ENCODE data around the gene IL17RE. TPM values are rescaled to one million over a fixed set of nuclear protein-coding genes. Genes with fewer than 3 reads are reported as not detected.

Gene IL17RE
- total and polyA plus RNA-seq, 2 of the 13 experiments (the other 11 are each of a cell fraction or from before 2014, with no cell fraction given) = 14.5 to 24.1 TPM

DNA sequence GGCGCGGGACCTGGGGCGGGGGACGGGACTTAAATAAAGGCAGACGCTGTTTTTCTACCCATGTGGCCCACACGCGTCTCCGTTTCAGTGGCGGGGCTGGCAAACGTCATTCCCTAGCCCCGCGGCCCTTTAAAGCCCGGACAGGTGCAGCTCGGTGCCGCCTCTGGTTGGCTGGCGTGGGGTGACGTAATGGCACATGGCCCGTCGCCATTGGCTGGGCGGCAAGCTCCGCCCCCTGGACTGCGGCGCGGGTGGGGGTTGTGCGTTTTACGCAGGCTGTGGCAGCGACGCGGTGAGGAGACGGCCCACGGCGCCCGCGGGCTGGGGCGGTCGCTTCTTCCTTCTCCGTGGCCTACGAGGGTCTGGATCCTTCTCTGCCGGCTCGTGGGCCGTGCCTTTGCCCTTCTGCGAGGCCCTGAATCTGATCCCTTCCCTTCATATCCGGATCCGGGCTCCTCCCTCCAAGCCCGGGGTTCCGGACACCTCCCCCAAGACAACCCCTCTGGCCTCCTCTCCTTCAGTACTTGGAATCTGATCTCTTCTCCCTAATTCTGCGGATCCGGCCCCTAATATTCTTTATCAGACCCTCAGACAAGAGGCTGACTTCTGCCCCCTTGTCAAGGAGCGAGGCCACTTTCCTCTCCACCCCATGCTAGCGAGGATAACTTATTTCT, 31.1 kb downstream of the IL17RE start, which contains the start of gene CRELD1 (continued):
- TF ChIP-seq NFIB (CRISPR knock-in tag; IDR thresholded peaks at IDR 0.05; ENCODE audit: borderline replicate concordance) = no peak
- TF ChIP-seq, protein P1, sequence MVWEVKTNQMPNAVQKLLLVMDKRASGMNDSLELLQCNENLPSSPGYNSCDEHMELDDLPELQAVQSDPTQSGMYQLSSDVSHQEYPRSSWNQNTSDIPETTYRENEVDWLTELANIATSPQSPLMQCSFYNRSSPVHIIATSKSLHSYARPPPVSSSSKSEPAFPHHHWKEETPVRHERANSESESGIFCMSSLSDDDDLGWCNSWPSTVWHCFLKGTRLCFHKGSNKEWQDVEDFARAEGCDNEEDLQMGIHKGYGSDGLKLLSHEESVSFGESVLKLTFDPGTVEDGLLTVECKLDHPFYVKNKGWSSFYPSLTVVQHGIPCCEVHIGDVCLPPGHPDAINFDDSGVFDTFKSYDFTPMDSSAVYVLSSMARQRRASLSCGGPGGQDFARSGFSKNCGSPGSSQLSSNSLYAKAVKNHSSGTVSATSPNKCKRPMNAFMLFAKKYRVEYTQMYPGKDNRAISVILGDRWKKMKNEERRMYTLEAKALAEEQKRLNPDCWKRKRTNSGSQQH (CRISPR knock-in tag; IDR thresholded peaks at IDR 0.05; ENCODE audit: low read depth) = no peak
- TF ChIP-seq, protein P2, sequence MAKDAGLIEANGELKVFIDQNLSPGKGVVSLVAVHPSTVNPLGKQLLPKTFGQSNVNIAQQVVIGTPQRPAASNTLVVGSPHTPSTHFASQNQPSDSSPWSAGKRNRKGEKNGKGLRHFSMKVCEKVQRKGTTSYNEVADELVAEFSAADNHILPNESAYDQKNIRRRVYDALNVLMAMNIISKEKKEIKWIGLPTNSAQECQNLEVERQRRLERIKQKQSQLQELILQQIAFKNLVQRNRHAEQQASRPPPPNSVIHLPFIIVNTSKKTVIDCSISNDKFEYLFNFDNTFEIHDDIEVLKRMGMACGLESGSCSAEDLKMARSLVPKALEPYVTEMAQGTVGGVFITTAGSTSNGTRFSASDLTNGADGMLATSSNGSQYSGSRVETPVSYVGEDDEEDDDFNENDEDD (CRISPR knock-in tag; IDR thresholded peaks at IDR 0.05; ENCODE audit: borderline replicate concordance) = peak; percentile 84
- TF ChIP-seq ZNF841 (CRISPR knock-in tag; IDR thresholded peaks at IDR 0.05; ENCODE audit: borderline replicate concordance) = no peak
- no peak; the same call in 1 of the 2 replicates for TF ChIP-seq PAWR (CRISPR knock-in tag; IDR thresholded peaks at IDR 0.05; ENCODE audit: borderline replicate concordance)
- peak; percentile 18; the same call in 1 of the 2 replicates for TF ChIP-seq HDAC2 (CRISPR knock-in tag; IDR thresholded peaks at IDR 0.05)
- no peak for TF ChIP-seq TRIM24 (CRISPR knock-in tag; IDR thresholded peaks at IDR 0.05)
- peak; percentile 47; the same call in 1 of the 2 replicates for TF ChIP-seq ARNTL (CRISPR knock-in tag; IDR thresholded peaks at IDR 0.05)
- TF ChIP-seq RARA (CRISPR knock-in tag; IDR thresholded peaks at IDR 0.05) = no peak
- no peak for TF ChIP-seq ZNF782 (CRISPR knock-in tag; IDR thresholded peaks at IDR 0.05; ENCODE audit: borderline replicate concordance)
- no peak for TF ChIP-seq ZNF549 (CRISPR knock-in tag; IDR thresholded peaks at IDR 0.05)
- TF ChIP-seq ZNF33A (CRISPR knock-in tag; IDR thresholded peaks at IDR 0.05; ENCODE audit: borderline replicate concordance) = no peak
- TF ChIP-seq ZNF530 (CRISPR knock-in tag; IDR thresholded peaks at IDR 0.05; ENCODE audit: low read depth) = no peak
- TF ChIP-seq, protein P3, sequence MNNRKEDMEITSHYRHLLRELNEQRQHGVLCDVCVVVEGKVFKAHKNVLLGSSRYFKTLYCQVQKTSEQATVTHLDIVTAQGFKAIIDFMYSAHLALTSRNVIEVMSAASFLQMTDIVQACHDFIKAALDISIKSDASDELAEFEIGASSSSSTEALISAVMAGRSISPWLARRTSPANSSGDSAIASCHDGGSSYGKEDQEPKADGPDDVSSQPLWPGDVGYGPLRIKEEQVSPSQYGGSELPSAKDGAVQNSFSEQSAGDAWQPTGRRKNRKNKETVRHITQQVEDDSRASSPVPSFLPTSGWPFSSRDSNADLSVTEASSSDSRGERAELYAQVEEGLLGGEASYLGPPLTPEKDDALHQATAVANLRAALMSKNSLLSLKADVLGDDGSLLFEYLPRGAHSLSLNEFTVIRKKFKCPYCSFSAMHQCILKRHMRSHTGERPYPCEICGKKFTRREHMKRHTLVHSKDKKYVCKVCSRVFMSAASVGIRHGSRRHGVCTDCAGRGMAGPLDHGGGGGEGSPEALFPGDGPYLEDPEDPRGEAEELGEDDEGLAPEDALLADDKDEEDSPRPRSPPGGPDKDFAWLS (CRISPR knock-in tag; IDR thresholded peaks at IDR 0.05; ENCODE audit: borderline replicate concordance) = no peak
- no peak for TF ChIP-seq ZNF337 (CRISPR knock-in tag; IDR thresholded peaks at IDR 0.05; ENCODE audit: borderline replicate concordance, low read depth)
- TF ChIP-seq ZNF556 (CRISPR knock-in tag; IDR thresholded peaks at IDR 0.05; ENCODE audit: borderline replicate concordance) = no peak
- no peak for TF ChIP-seq IKZF1 (IDR thresholded peaks at IDR 0.05)
- TF ChIP-seq ZNF598 (CRISPR knock-in tag; IDR thresholded peaks at IDR 0.05; ENCODE audit: borderline replicate concordance) = no peak
- no peak for TF ChIP-seq SMARCE1 (IDR thresholded peaks at IDR 0.05; ENCODE audit: borderline replicate concordance)
- no peak for TF ChIP-seq ELF3 (CRISPR knock-in tag; IDR thresholded peaks at IDR 0.05)
- 0 out of 2 replicates have a peak, but pooled peaks have one; percentile 1 for TF ChIP-seq ZNF780A (CRISPR knock-in tag; IDR thresholded peaks at IDR 0.05)
- no peak for TF ChIP-seq BRCA1 (CRISPR knock-in tag; IDR thresholded peaks at IDR 0.05)
- TF ChIP-seq, protein P4, sequence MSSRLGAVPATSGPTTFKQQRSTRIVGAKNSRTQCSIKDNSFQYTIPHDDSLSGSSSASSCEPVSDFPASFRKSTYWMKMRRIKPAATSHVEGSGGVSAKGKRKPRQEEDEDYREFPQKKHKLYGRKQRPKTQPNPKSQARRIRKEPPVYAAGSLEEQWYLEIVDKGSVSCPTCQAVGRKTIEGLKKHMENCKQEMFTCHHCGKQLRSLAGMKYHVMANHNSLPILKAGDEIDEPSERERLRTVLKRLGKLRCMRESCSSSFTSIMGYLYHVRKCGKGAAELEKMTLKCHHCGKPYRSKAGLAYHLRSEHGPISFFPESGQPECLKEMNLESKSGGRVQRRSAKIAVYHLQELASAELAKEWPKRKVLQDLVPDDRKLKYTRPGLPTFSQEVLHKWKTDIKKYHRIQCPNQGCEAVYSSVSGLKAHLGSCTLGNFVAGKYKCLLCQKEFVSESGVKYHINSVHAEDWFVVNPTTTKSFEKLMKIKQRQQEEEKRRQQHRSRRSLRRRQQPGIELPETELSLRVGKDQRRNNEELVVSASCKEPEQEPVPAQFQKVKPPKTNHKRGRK (CRISPR knock-in tag; IDR thresholded peaks at IDR 0.05) = no peak
- TF ChIP-seq, protein P5, sequence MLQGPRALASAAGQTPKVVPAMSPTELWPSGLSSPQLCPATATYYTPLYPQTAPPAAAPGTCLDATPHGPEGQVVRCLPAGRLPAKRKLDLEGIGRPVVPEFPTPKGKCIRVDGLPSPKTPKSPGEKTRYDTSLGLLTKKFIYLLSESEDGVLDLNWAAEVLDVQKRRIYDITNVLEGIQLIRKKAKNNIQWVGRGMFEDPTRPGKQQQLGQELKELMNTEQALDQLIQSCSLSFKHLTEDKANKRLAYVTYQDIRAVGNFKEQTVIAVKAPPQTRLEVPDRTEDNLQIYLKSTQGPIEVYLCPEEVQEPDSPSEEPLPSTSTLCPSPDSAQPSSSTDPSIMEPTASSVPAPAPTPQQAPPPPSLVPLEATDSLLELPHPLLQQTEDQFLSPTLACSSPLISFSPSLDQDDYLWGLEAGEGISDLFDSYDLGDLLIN (CRISPR knock-in tag; IDR thresholded peaks at IDR 0.05; ENCODE audit: borderline replicate concordance) = 0 out of 2 replicates have a peak, but pooled peaks have one; percentile 60

Data from HepG2 (cell line).